AG04449 (cell line): ENCODE data around the gene ENAH.

Experiments
- CTCF ChIA-PET: fragments of 350-600 bp; formaldehyde crosslinking; extraction: SDS; loops from one replicate; lab custom pipeline; 2021; ENCODE audit warnings: antibody characterized with exemption; lab: Yijun Ruan, JAX
- POLR2A ChIA-PET: fragments of 400-600, 350-600 bp; formaldehyde crosslinking; extraction: SDS; loops from one replicate; lab custom pipeline; 2020; ENCODE audit warnings: antibody characterized with exemption, inconsistent platforms; lab: Yijun Ruan, JAX
- DNase-seq: peaks from one replicate; pipeline ENCODE4 v3.0.0-alpha.2; 2010; ENCODE audit warnings: low read depth, low spot score
- H3K4me3 ChIP-seq: 2 replicates; pipeline ENCODE4 v1.5.1; 2011; ENCODE audit warnings: low read depth, mild to moderate bottlenecking, control low read depth, low read length
- TF ChIP-seq, protein P1 (sequence below): IDR thresholded peaks from one replicate; pipeline ENCODE4 v1.5.1; 2011; ENCODE audit warnings: mild to moderate bottlenecking, moderate library complexity, low read length, control low read depth, inconsistent platforms; ENCODE audit not compliant: insufficient read depth; ENCODE audit errors: missing control alignments

Gene ENAH

DNA sequence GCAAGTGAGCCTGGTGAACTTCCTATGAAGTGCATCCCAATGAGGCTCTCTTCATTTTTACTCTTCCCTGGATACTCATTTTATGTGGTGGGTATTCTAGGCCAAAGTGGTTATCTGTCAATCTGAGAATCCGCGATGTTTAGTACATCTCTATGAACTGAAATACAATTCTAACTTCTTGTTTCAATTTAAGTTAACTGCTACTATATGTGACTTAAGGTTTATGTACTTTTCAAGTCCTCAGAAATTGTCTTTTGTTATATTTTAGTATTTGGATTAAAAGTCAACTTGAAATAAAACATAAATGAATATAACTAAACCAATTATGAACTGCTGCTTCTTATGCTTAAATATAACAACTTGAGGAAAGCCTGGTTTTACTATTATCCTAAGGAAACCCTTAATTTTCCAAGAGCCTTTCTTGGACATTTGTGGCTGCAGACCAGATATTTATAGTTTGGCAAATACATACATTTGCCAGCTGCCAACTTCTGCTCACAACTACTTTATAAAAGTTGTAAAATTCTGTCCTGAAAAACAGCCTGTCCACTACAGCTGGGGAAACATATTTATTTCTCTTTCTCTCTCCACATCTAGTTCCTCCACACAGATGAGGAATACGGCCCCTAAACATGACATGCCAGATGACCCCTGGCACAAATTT is 60.4 kb downstream of the ENAH start:
- ChIA-PET CTCF (interaction anchor here (1.1 to 1.3 kb wide), 2 partner anchors 11 to 180 kb away, joined by 3 to 4 read pairs; no protein-coding TSS in a partner anchor), POLR2A (no interaction called here)
- DNase-seq = no peak

GRCh38 chr1:225587310-225587709 is 65.6 kb downstream of the ENAH start:
- TF ChIP-seq, protein P1, sequence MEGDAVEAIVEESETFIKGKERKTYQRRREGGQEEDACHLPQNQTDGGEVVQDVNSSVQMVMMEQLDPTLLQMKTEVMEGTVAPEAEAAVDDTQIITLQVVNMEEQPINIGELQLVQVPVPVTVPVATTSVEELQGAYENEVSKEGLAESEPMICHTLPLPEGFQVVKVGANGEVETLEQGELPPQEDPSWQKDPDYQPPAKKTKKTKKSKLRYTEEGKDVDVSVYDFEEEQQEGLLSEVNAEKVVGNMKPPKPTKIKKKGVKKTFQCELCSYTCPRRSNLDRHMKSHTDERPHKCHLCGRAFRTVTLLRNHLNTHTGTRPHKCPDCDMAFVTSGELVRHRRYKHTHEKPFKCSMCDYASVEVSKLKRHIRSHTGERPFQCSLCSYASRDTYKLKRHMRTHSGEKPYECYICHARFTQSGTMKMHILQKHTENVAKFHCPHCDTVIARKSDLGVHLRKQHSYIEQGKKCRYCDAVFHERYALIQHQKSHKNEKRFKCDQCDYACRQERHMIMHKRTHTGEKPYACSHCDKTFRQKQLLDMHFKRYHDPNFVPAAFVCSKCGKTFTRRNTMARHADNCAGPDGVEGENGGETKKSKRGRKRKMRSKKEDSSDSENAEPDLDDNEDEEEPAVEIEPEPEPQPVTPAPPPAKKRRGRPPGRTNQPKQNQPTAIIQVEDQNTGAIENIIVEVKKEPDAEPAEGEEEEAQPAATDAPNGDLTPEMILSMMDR = no peak
- no peak overlapping the region for H3K4me3 ChIP-seq
- CTCF ChIA-PET = no interaction called here
- POLR2A ChIA-PET = no interaction called here
- no peak for DNase-seq

More for the DNA sequence above, 60.4 kb downstream of the ENAH start:
- no peak overlapping the region for H3K4me3 ChIP-seq
- TF ChIP-seq, protein P1 = no peak

DNA sequence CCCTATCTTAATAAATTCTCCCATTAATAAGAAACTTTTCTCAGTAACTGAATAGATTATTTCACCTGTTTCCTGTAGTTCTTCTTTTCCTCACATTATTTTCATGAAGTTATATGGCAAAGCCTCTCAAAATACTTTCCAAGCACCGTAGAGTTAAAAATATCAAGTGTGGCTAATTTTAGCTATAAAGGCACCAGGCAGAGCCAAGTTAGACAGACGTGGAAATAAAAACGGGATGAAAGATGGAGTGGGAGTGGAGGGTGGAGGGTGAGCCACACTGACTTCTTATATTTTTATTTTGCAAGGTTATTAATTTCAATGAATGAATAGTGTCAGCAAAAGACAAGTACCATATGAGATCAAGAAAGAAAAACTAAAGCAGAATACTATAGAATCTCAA is 71.7 kb downstream of the ENAH start:
- TF ChIP-seq, protein P1 = no peak
- CTCF ChIA-PET = interaction anchor here (1.2 to 3.0 kb wide), 2 partner anchors 191 to 197 kb away, joined by 3 to 14 read pairs; partner anchors contain the start of gene SRP9
- DNase-seq = no peak
- no peak overlapping the region for H3K4me3 ChIP-seq
- POLR2A ChIA-PET = no interaction called here

- TF ChIP-seq, protein P1 = no peak
- no peak for DNase-seq
- CTCF ChIA-PET = interaction anchor here (1.0 to 2.7 kb wide), 3 partner anchors 10 to 197 kb away, joined by 3 to 17 read pairs (median 4); partner anchors contain the start of gene SRP9
- no peak overlapping the region for H3K4me3 ChIP-seq
- POLR2A ChIA-PET = no interaction called here
These were observed 72.5 kb downstream of the ENAH start for GRCh38 chr1:225580238-225581099.

- TF ChIP-seq, protein P1 = no peak
- no peak overlapping the region for H3K4me3 ChIP-seq
- DNase-seq = no peak
- POLR2A ChIA-PET = interaction anchor here (0.6 kb wide), 1 partner anchor 45 kb away, joined by 4 read pairs; no protein-coding TSS in a partner anchor
- CTCF ChIA-PET = interaction anchor here (1.4 to 2.7 kb wide), 2 partner anchors 14 to 193 kb away, joined by 3 to 17 read pairs; no protein-coding TSS in a partner anchor
These were observed 74.5 kb downstream of the ENAH start for GRCh38 chr1:225578251-225578977.
